SK-N-SH treated with all-trans-retinoic acid at 6 μM for 48 hours (cell line): Measurements from ENCODE around the gene CARM1.
A peak's percentile ranks its signal among the peaks of the same experiment; 100 is the strongest.

Experiments
- PATZ1 ChIP-seq: fragments of 250-450 bp; sonication (Bioruptor Pico); IDR thresholded peaks from 2 replicates; pipeline ENCODE4 v1.8.0; 2020; ENCODE audit warnings: mild to moderate bottlenecking, moderate library complexity, borderline replicate concordance
- TOX ChIP-seq: fragments of 250-450 bp; sonication (Bioruptor Pico); IDR thresholded peaks from 2 replicates; pipeline ENCODE4 v1.8.0; 2021; ENCODE audit warnings: mild to moderate bottlenecking, moderate library complexity, borderline replicate concordance
- ZC3H10 ChIP-seq: fragments of 250-450 bp; sonication (Bioruptor Pico); IDR thresholded peaks from 2 replicates; pipeline ENCODE4 v1.5.1; 2021; ENCODE audit warnings: mild to moderate bottlenecking, moderate library complexity
- ZNF70 ChIP-seq: fragments of 450-650 bp; formaldehyde crosslinking; IDR thresholded peaks from 2 replicates; pipeline ENCODE4 v1.5.0; 2020; ENCODE audit warnings: mild to moderate bottlenecking, moderate library complexity

DNA sequence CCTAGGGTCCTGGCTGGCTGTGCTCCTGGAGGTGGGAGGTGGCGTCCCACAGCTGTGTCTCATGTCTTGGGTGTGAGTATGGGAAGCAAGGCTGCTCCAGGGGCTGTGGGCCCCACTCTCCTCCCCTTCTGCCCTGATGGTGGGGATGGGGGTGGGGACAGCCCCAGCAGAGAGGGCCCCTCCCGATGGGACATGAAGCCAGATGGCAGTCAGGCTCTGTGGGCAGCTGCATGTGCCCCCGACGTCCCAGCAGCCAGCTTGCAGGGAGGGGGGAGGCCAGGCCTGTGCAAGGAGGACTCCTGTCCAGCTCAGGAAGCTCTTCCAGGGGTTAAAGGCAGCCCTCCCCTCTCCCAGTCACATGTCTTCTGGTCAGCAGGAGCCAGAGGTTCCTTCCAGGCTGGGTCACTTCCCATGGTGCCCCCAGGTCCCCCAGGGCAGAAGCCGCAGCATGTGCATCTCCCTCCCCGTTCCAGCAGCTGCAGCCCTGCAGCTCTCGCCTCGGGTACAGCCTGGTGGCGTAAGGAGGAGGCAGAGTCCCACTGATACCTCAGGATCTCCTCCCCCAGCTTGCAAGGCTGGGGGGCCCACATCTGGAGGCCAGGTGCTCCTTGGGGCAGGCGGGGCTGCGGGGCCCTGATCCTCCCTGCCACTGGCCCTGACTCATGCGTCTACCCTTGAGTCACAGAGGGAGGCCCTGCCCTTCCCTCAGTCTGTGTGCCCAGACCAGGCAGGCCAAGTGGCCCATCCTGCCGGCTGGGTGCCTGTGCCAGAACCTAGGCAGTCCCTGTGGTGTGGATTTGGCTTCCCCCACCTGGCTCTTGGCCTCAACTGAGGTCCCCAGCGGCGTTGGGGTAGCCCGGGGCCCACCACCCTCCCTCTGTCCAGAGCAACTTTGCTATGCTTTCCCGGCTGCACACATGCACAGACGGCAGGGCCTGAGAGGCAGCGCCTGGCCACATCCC, 44.1 kb downstream of the CARM1 start:
- TF ChIP-seq PATZ1 (CRISPR knock-in tag) = peak; percentile 72; the same call in 1 of the 2 replicates
- no peak for TF ChIP-seq TOX (CRISPR knock-in tag)
- TF ChIP-seq ZNF70 = no peak
- TF ChIP-seq ZC3H10 (CRISPR knock-in tag) = no peak
